NCI-H82 treated with DMSO at 0.1 percent for 48 hours (cell line): ENCODE data around the gene METTL6.
"Not testable (repeated sequence)": the region's sequence is repeated elsewhere in the genome, so short reads cannot be mapped to it uniquely, and the experiment has no call there.

Source experiments
- DNase-seq: peaks from one replicate; lab custom pipeline; 2025; ENCODE audit not compliant: unreplicated experiment; lab: John Stamatoyannopoulos, UW

The METTL6 gene

GRCh38 chr3:15451216-15452113 lies 24.1 kb upstream of the METTL6 start:
- no peak for DNase-seq

DNA sequence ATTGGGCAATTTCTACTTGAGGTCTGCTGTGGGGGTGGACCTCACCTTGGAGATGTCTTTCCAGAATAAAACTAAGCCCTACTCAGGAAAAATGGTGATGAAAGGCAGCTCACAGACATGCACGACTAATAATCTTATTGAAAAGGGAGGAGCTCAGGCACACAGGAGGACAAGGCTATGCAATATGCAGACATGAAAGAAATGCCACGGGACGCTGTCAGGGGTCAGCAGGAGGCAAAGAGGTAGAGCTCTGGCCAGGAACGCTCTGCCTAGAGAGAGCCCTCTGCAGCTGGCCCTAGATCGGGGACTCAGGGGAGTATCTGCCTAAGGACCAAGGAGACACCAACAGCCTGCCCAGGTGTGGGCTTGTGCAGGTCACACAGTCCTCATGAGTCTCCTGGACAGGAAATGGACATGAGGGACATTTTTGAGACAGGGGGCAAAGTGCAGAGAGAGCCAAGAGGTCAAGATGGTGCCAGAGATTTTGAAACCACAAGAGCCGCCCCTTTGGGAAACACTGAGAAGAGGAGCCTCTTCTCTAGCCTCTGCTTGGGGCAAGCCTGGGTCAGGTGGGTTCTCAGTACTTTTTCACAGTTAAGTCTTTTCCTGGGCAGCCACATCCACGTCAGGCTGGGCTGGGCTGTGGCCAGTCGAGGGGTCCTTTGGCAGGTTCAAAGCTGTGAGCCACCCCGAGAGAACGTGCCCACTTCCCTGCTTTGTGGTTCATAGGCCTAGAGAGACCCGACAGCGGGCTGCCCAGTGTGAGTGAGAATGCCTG lies 23.3 kb upstream of the METTL6 start:
- DNase-seq = no peak

GRCh38 chr3:15449489-15450224 lies 22.3 kb upstream of the METTL6 start:
- DNase-seq = no peak

GRCh38 chr3:15443826-15444524 lies 16.6 kb upstream of the METTL6 start:
- DNase-seq = peak; percentile 78

GRCh38 chr3:15440891-15441290 lies 13.5 kb upstream of the METTL6 start:
- no peak for DNase-seq

DNA sequence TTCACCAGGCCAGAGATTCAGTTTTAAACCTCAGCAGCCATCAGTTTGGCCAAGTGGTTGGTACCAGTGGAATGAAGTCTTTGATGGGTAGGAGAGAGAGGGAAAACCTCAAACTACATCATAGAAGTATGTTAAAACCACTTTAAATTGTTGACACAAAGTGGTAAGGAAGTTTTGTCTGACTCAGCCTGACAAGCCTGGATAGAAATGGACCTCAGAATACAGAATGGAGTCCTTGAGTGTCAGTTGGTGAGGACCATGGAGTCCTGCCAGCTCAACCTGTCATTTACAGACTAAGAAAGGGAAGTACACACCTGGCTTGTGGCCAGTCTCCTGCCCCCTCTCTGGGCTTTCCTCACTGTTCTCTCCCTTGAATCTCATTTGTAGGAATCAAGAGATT lies 12.1 kb upstream of the METTL6 start:
- no peak for DNase-seq

DNA sequence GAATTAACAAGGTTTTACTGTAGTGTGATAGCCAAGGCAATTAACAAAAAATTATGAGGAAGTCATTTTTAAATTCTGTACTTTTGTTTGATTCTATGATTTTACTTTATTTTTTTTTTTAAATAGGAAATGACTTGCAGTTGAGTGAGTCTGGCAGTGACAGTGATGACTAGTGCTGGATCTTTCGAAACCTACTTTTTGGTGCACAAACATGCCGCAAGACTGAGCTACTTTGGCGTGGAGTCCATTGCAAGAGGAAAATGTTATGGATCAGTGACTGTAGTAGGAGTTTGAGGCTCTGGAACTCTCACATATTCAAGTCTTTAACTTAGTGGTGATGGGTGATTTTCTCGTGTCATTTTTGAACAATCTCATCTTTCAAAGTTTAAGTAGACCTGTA lies 11.6 kb upstream of the METTL6 start:
- DNase-seq = no peak

DNA sequence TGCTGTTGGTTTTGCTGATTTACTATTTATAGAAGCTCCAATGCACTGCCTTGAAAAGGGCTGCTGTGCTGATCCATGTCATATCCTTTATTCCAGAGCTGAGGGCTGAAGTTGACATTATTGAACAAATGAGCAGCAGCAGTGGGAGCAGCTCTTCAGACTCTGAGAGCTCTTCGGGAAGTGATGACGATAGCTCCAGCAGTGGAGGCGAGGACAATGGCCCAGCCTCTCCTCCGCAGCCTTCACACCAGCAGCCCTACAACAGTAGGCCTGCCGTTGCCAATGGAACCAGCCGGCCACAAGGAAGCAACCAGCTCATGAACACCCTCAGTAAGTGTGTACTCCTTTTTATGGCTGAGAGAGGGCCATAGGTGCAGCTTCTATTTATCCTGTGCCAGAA lies 8.9 kb upstream of the METTL6 start:
- DNase-seq = no peak

- DNase-seq = no peak
Measured at GRCh38 chr3:15434756-15435155, 7.4 kb upstream of the METTL6 start.

DNA sequence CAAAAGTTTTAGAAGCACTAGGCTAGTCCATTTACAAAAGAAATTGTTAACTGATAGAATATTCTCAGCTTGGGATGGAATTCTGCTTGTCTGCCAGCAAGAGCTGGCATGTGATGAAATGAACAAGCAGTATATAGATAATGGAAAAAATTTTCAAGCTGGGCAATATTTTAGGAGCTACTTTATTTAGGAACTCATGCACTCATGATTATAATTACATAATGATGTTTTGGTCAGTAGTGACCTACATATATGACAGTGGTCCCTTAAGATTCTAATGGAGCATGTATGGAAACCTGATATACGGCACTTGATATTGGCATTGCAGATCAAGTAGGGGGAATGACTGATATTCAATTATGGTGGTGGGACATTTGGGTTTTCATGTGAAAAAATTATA lies 6.2 kb upstream of the METTL6 start:
- no peak for DNase-seq

DNA sequence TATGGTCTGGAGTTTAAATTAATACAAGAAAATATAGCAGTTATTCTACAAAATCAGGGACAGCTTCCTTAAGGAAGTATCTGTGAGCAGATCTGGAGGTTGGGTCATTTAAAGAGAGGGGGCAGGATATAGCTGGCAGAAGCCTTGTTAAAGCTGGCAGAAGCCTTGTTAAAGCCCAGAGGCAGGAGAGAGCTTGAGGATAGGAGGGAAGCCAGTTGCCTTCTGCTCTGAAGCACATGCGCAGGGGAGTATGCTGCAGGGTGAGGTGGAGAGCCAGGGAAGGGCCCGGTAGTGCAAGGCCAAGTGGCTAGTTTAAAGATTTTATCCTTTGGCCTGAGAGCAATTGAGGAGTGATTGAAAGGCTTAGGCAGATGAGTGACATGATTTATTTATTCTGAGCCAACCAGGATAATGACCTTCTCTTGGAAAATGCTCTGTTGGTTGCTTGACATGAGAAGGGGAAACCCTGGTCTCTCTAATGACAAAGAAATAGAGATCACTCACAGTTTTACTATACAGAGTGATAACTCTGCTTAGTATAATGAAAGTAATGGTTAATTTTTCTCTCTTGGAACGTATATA lies 4.0 kb upstream of the METTL6 start:
- no peak for DNase-seq

DNA sequence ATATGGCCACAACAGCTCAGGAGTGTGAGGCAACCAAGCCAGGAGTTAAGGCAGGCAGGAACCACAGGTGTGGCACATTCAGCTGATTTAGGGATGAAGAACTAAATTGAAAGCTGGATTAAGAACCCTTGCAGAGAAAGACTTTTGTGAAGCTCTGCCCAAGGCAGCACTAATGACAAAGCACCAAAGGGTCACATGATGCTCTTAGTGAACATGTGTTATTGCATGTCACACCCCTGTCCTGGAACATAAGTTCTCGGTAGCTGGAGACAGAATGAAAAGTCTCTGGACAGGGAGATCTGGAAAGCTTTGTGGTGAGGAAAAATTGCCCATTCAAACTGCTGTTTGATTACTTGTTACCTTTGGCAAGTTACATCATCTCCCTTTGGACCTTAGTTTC lies 3.3 kb upstream of the METTL6 start:
- DNase-seq = no peak

GRCh38 chr3:15429080-15429479 lies 1.7 kb upstream of the METTL6 start:
- DNase-seq = no peak

- DNase-seq = no peak
Measured at GRCh38 chr3:15428539-15428938, 1.2 kb upstream of the METTL6 start.

DNA sequence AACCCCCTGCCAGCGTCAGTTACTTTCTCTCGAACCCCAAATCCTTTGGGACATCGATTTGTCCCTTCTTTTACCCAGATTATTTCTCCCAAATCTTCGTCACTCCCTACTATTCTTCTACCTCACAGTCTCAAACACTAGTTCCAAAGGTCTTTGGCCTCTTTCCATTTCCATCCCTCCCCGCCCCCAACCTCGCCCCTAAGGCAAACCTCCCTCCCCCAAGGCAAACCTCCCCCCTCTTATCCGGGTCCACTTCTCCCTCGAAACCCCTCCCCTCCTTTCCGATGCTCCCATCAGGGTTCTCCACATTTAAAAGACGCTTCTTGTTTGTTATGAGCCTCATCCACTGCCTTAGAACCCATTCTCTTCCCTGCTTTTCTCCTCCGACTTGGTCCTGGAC lies 637 bp upstream of the METTL6 start:
- DNase-seq = no peak

- DNase-seq = no peak
Measured at GRCh38 chr3:15426579-15427118, 695 bp downstream of the METTL6 start.

DNA sequence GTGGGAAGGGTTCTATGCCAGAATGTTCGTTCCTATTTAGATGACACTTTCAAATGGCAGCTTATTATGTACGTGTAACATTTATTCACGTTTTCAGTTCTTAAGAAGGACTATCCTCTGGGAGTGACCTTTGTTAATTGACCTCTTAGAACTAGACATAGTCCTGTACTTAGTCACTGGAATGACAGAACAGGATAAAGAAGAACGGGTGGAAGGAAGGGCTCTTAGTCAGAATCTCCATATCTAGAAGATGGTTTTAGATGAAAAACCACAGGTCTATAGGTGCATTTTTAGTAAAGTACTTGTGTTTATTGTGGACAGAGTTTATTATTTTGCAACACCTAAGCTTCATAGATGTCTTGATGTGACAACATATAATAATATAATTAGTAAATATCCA lies 6.5 kb downstream of the METTL6 start:
- DNase-seq = no peak

- DNase-seq = not testable (repeated sequence)
Measured at GRCh38 chr3:15410966-15411365, 16.4 kb downstream of the METTL6 start.

GRCh38 chr3:15409774-15410173 lies 17.6 kb downstream of the METTL6 start:
- no peak for DNase-seq

DNA sequence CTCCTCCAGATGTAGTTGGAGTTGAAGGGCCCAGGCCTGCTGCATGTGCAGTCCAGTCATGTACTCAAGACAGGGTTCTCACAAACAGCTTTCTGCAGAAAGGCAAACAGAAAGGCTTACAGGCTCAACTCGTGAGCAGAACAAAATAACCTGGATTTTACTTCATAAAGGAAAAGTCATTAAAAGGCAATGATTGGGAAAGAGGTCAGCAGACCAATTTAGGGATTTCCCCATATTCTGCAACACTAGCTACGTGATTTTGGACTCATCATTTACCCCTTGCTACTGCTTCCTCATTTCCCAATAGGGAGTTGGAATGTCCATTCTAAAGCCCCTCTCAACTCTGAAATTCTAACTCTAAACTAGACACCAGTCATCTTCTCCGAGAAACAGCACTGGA lies 18.1 kb downstream of the METTL6 start:
- no peak for DNase-seq
